WTC11 (cell line): ENCODE results near the gene FAM20B. TPM values are rescaled to one million over a fixed set of nuclear protein-coding genes. Genes with fewer than 3 reads are reported as not detected.
A peak's percentile ranks its signal among the peaks of the same experiment; 100 is the strongest.

ENCODE experiments used
- ATAC-seq: fragments of 200-7000 bp; cut with Tn5 transposase; 2 replicates; pipeline ENCODE4 v1.10.0; 2021; ENCODE audit warnings: mild to moderate bottlenecking, moderate library complexity
- CTCF ChIA-PET: fragments of 300-600 bp; sonication (Branson Sonifier 250); formaldehyde crosslinking; loops from one replicate; lab custom pipeline; 2021; ENCODE audit warnings: antibody characterized with exemption; lab: Charles Lee
- POLR2A ChIA-PET: fragments of 350-600 bp; sonication (Branson Sonifier 250); formaldehyde crosslinking; loops from one replicate; lab custom pipeline; 2021; ENCODE audit warnings: antibody characterized with exemption; lab: Charles Lee
- DNase-seq: peaks from one replicate; pipeline ENCODE4 v3.0.0; 2021; ENCODE audit warnings: low spot score
- H3K27ac Mint-ChIP-seq: 2 replicates; pipeline ENCODE4 v1.8.0; 2021; ENCODE audit warnings: mixed read lengths
- H3K27me3 Mint-ChIP-seq: 2 replicates; pipeline ENCODE4 v1.8.0; 2021; ENCODE audit warnings: low read depth, mild to moderate bottlenecking, moderate library complexity, mixed read lengths
- H3K36me3 Mint-ChIP-seq: 2 replicates; pipeline ENCODE4 v1.8.0; 2021; ENCODE audit warnings: mixed read lengths
- H3K4me1 Mint-ChIP-seq: 2 replicates; pipeline ENCODE4 v1.8.0; 2022; ENCODE audit warnings: mixed read lengths
- H3K4me3 Mint-ChIP-seq: 2 replicates; pipeline ENCODE4 v1.8.0; 2021; ENCODE audit warnings: mild to moderate bottlenecking, moderate library complexity, mixed read lengths
- H3K9me3 Mint-ChIP-seq: 2 replicates; pipeline ENCODE4 v1.8.0; 2021; ENCODE audit warnings: mixed read lengths
- ATF1 ChIP-seq: sonication (generic); formaldehyde crosslinking; IDR thresholded peaks from 2 replicates; pipeline ENCODE4 v1.8.1; 2023; ENCODE audit warnings: mild to moderate bottlenecking, moderate library complexity, missing genetic modification reagents
- CDX4 ChIP-seq: fragments of 250-450 bp; sonication (Bioruptor Pico); IDR thresholded peaks from 2 replicates; pipeline ENCODE4 v1.9.0; 2021; ENCODE audit warnings: moderate library complexity, mild to moderate bottlenecking, inconsistent platforms, borderline replicate concordance
- CREM ChIP-seq: sonication (generic); formaldehyde crosslinking; IDR thresholded peaks from 2 replicates; pipeline ENCODE4 v1.8.1; 2022; ENCODE audit warnings: mild to moderate bottlenecking, missing genetic modification reagents, moderate library complexity
- GABPB1 ChIP-seq: sonication (generic); formaldehyde crosslinking; IDR thresholded peaks from 2 replicates; pipeline ENCODE4 v1.8.1; 2023; ENCODE audit warnings: mild to moderate bottlenecking, missing genetic modification reagents
- HMGA2 ChIP-seq: fragments of 250-450 bp; sonication (Bioruptor Pico); IDR thresholded peaks from 2 replicates; pipeline ENCODE4 v1.4.0; 2021; ENCODE audit warnings: mild to moderate bottlenecking, moderate library complexity
- NFE2L1 ChIP-seq: sonication (generic); formaldehyde crosslinking; IDR thresholded peaks from 2 replicates; pipeline ENCODE4 v1.8.1; 2023; ENCODE audit warnings: missing genetic modification reagents
- OVOL2 ChIP-seq: fragments of 250-450 bp; sonication (Bioruptor Pico); IDR thresholded peaks from 2 replicates; pipeline ENCODE4 v1.9.0; 2021; ENCODE audit warnings: mild to moderate bottlenecking, borderline replicate concordance
- PRRX2 ChIP-seq: fragments of 250-450 bp; sonication (Bioruptor Pico); IDR thresholded peaks from 2 replicates; pipeline ENCODE4 v1.8.0; 2021; ENCODE audit warnings: mild to moderate bottlenecking
- SMAD4 ChIP-seq: sonication (generic); formaldehyde crosslinking; IDR thresholded peaks from 2 replicates; pipeline ENCODE4 v1.8.0; 2022; ENCODE audit warnings: mild to moderate bottlenecking, missing genetic modification reagents
- SP1 ChIP-seq: sonication (generic); formaldehyde crosslinking; conservative IDR thresholded peaks from 2 replicates; pipeline ENCODE4 v1.8.1; 2022; ENCODE audit warnings: missing genetic modification reagents
- ZNF138 ChIP-seq: sonication (generic); formaldehyde crosslinking; conservative IDR thresholded peaks from 2 replicates; pipeline ENCODE4 v1.8.1; 2022; ENCODE audit warnings: mild to moderate bottlenecking, moderate library complexity, missing genetic modification reagents
- ZNF317 ChIP-seq: sonication (generic); formaldehyde crosslinking; IDR thresholded peaks from 2 replicates; pipeline ENCODE4 v1.8.1; 2023; ENCODE audit warnings: low read depth, mild to moderate bottlenecking, moderate library complexity, missing genetic modification reagents, borderline replicate concordance
- ZNF532 ChIP-seq: fragments of 250-450 bp; sonication (Bioruptor Pico); IDR thresholded peaks from 2 replicates; pipeline ENCODE4 v1.9.0; 2021; ENCODE audit warnings: mild to moderate bottlenecking, borderline replicate concordance
- total RNA-seq: library from RNA; stranded (reverse); gene quantifications from 3 replicates; pipeline ENCODE4 v1.2.3, GENCODE V29; 2021
- TF ChIP-seq, protein P1 (sequence below): sonication (generic); formaldehyde crosslinking; IDR thresholded peaks from 2 replicates; pipeline ENCODE4 v1.8.1; 2022; ENCODE audit warnings: mild to moderate bottlenecking, moderate library complexity, missing genetic modification reagents
- TF ChIP-seq, protein P2 (sequence below): sonication (generic); formaldehyde crosslinking; IDR thresholded peaks from 2 replicates; pipeline ENCODE4 v1.8.1; 2022; ENCODE audit warnings: missing genetic modification reagents, borderline replicate concordance
- TF ChIP-seq, protein P3 (sequence below): sonication (generic); formaldehyde crosslinking; conservative IDR thresholded peaks from 2 replicates; pipeline ENCODE4 v1.8.1; 2023; ENCODE audit warnings: mild to moderate bottlenecking, low read depth, missing genetic modification reagents, moderate library complexity

The FAM20B gene
- total RNA-seq, 1 experiment from 2014 or later, result 36.1 TPM

GRCh38 chr1:179053486-179053885, 27.8 kb downstream of the FAM20B start:
- DNase-seq (no peak), ATAC-seq (no peak)
- TF ChIP-seq ZNF532 (CRISPR knock-in tag) (no peak), CDX4 (CRISPR knock-in tag) (no peak), HMGA2 (no peak), NFE2L1 (no peak), CREM (no peak), ZNF138 (no peak)
- TF ChIP-seq, protein P1, sequence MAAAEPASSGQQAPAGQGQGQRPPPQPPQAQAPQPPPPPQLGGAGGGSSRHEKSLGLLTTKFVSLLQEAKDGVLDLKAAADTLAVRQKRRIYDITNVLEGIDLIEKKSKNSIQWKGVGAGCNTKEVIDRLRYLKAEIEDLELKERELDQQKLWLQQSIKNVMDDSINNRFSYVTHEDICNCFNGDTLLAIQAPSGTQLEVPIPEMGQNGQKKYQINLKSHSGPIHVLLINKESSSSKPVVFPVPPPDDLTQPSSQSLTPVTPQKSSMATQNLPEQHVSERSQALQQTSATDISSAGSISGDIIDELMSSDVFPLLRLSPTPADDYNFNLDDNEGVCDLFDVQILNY, result no peak
- Mint-ChIP-seq H3K9me3 (peaks cover 16% of the 10 kb centered on the region), H3K4me3 (no peak overlapping the region), H3K4me1 (peaks cover 10% of the 10 kb centered on the region), H3K27ac (no peak overlapping the region), H3K36me3 (peaks cover 25% of the 10 kb centered on the region), H3K27me3 (no peaks in the 10 kb centered on the region; the same call in 1 of the 2 replicates)
- ChIA-PET CTCF (no interaction called here), POLR2A (no interaction called here)

GRCh38 chr1:179055937-179056336, 30.2 kb downstream of the FAM20B start:
- no peak for DNase-seq
- Mint-ChIP-seq H3K27ac (no peak overlapping the region), H3K9me3 (peaks cover 16% of the 10 kb centered on the region), H3K27me3 (no peaks in the 10 kb centered on the region; the same call in 1 of the 2 replicates), H3K4me3 (no peak overlapping the region), H3K4me1 (peaks cover 18% of the 10 kb centered on the region), H3K36me3 (peaks cover 30% of the 10 kb centered on the region)
- no peak for TF ChIP-seq ZNF138
- no peak for TF ChIP-seq OVOL2 (CRISPR knock-in tag)
- TF ChIP-seq, protein P2, sequence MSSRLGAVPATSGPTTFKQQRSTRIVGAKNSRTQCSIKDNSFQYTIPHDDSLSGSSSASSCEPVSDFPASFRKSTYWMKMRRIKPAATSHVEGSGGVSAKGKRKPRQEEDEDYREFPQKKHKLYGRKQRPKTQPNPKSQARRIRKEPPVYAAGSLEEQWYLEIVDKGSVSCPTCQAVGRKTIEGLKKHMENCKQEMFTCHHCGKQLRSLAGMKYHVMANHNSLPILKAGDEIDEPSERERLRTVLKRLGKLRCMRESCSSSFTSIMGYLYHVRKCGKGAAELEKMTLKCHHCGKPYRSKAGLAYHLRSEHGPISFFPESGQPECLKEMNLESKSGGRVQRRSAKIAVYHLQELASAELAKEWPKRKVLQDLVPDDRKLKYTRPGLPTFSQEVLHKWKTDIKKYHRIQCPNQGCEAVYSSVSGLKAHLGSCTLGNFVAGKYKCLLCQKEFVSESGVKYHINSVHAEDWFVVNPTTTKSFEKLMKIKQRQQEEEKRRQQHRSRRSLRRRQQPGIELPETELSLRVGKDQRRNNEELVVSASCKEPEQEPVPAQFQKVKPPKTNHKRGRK (CRISPR knock-in tag), result no peak
- TF ChIP-seq ZNF317 (CRISPR knock-in tag), result no peak
- TF ChIP-seq SMAD4 (CRISPR knock-in tag), result no peak
- TF ChIP-seq SP1 (CRISPR knock-in tag), result no peak
- POLR2A ChIA-PET, result no interaction called here
- ATAC-seq, result no peak
- CTCF ChIA-PET, result no interaction called here

GRCh38 chr1:179058487-179059483, 33.1 kb downstream of the FAM20B start:
- no peaks in the 10 kb centered on the region; the same call in 1 of the 2 replicates for H3K27me3 Mint-ChIP-seq
- no peak for TF ChIP-seq GABPB1 (CRISPR knock-in tag)
- TF ChIP-seq, protein P3, sequence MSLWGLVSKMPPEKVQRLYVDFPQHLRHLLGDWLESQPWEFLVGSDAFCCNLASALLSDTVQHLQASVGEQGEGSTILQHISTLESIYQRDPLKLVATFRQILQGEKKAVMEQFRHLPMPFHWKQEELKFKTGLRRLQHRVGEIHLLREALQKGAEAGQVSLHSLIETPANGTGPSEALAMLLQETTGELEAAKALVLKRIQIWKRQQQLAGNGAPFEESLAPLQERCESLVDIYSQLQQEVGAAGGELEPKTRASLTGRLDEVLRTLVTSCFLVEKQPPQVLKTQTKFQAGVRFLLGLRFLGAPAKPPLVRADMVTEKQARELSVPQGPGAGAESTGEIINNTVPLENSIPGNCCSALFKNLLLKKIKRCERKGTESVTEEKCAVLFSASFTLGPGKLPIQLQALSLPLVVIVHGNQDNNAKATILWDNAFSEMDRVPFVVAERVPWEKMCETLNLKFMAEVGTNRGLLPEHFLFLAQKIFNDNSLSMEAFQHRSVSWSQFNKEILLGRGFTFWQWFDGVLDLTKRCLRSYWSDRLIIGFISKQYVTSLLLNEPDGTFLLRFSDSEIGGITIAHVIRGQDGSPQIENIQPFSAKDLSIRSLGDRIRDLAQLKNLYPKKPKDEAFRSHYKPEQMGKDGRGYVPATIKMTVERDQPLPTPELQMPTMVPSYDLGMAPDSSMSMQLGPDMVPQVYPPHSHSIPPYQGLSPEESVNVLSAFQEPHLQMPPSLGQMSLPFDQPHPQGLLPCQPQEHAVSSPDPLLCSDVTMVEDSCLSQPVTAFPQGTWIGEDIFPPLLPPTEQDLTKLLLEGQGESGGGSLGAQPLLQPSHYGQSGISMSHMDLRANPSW (CRISPR knock-in tag), result no peak
- no peak for TF ChIP-seq ATF1
- no peak for TF ChIP-seq PRRX2 (CRISPR knock-in tag)
- TF ChIP-seq, all 79 proteins: peak for 0
- H3K9me3 Mint-ChIP-seq, result peaks cover 16% of the 10 kb centered on the region
- H3K36me3 Mint-ChIP-seq, result peaks cover 30% of the 10 kb centered on the region
- ATAC-seq (peak; percentile 52), DNase-seq (no peak)
- peak overlapping the region; percentile 73 for H3K27ac Mint-ChIP-seq
- ChIA-PET POLR2A (no interaction called here), CTCF (interaction anchor here (0.8 to 1.0 kb wide), 2 partner anchors 24 to 56 kb away, joined by 3 to 4 read pairs; no protein-coding TSS in a partner anchor)
- peaks cover 18% of the 10 kb centered on the region for H3K4me1 Mint-ChIP-seq
- no peak overlapping the region for H3K4me3 Mint-ChIP-seq
